Testis (tissue), 2 donors: ENCODE data around the gene ANAPC2.

ENCODE experiments used
- CTCF ChIP-seq, 3 experiments: fragments of 450-650 bp in 2 of 3; fragments of 200-600 bp in 1 of 3; sonication (generic) in 1 of 3; IDR thresholded peaks; one replicate each; pipeline ENCODE4 v1.5.1; 2016 to 2019; ENCODE audit warnings: antibody characterized with exemption in 3 of 3, mild to moderate bottlenecking in 2 of 3, moderate library complexity in 1 of 3
- POLR2A ChIP-seq: fragments of 450-650 bp; IDR thresholded peaks from one replicate; pipeline ENCODE4 v1.6.1; 2017; ENCODE audit warnings: antibody characterized with exemption, mild to moderate bottlenecking, moderate library complexity

GRCh38 chr9:137163365-137163715 is 25.0 kb downstream of the ANAPC2 start:
- no peak for TF ChIP-seq CTCF (IDR thresholded peaks at IDR 0.05)
- no peak for TF ChIP-seq POLR2A
